Measurements from ENCODE around the gene ZNF750. TPM values are rescaled to one million over a fixed set of nuclear protein-coding genes. Genes with fewer than 3 reads are reported as not detected.

Gene ZNF750
- total and polyA plus RNA-seq, 10 of the 15 experiments (the other 5 are each of a cell fraction or from before 2014, with no cell fraction given), result 0.06 TPM; not detected in 9

DNA sequence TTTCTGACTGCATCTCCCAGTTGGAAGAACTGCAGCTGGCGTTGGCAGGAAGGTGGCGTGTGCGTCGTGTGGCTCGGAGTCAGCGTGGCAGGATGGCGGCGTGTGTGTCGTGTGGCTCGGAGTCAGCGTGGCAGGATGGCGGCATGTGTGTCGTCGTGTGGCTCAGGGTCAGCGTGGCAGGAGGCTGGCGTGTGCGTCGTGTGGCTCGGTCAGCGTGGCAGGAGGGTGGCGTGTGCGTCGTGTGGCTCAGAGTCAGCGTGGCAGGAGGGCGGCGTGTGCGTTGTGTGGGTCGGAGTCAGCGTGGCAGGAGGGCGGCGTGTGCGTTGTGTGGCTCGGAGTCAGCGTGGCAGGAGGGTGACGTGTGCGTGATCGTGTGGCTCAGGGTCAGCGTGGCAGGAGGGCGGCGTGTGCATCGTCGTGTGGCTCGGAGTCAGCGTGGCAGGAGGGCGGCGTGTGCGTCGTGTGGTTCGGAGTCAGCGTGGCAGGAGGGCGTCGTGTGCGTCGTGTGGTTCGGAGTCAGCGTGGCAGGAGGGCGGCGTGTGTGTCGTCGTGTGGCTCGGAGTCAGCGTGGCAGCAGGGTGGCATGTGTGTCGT, 38.3 kb downstream of the ZNF750 start:
- SMC1A ChIA-PET (ENCODE audit: uncharacterized antibody, unreplicated experiment), result no interaction called here
- Histone ChIP-seq H3K9ac (ENCODE audit: control insufficient read depth, insufficient read depth, low read length) (no peak overlapping the region), H3K79me2 (ENCODE audit: control insufficient read depth, insufficient read depth, low read length) (no peaks in the 10 kb centered on the region), H3K4me3 (no peak overlapping the region), H3K9me3 (replicated peaks; ENCODE audit: control insufficient read depth, insufficient read depth, low read length) (no peaks in the 10 kb centered on the region; the same call in 2 of the 3 replicates), H3K4me2 (ENCODE audit: control insufficient read depth, insufficient read depth) (no peak overlapping the region), H2AFZ (ENCODE audit: control insufficient read depth, low read depth, low read length) (no peak overlapping the region), H3K27me3 (replicated peaks in 1 of 2; ENCODE audit: control insufficient read depth in 2 of 2, insufficient read depth in 2 of 2, low read length in 1 of 2) (no peaks in the 10 kb centered on the region), H3K4me1 (ENCODE audit: control insufficient read depth, insufficient read depth, low read length) (no peaks in the 10 kb centered on the region), H4K20me1 (ENCODE audit: control insufficient read depth, insufficient read depth) (no peaks in the 10 kb centered on the region), H3K36me3 (ENCODE audit: control insufficient read depth in 2 of 2, insufficient read depth in 2 of 2, low read length in 1 of 2) (peaks cover 0 to 16% of the 10 kb centered on the region in 2 experiments; a peak in 2 of 4 replicates), H3K27ac (ENCODE audit: control insufficient read depth, insufficient read depth) (no peak overlapping the region)
- no peak for FAIRE-seq
- DNase-seq (ENCODE audit: low read depth, low spot score), result no peak
- POLR2A ChIA-PET, result no interaction called here
- intact Hi-C loops (cut with micrococcal nuclease; ENCODE audit: unreplicated experiment) (no loop called here), in situ Hi-C loops (cut with MboI) (no loop called here)
- no peak for ATAC-seq
- CTCF ChIA-PET, result no interaction called here
- RAD21 ChIA-PET (ENCODE audit: unreplicated experiment), result no interaction called here
- TF ChIP-seq BHLHE40 (IDR thresholded peaks at IDR 0.05; ENCODE audit: borderline replicate concordance in 1 of 2, low read depth in 2 of 2, low read length in 1 of 2) (no peak), TCF3 (IDR thresholded peaks at IDR 0.05; ENCODE audit: borderline replicate concordance, insufficient read depth, low read depth, low read length) (peak; percentile 69; the same call in 1 of the 2 replicates)
- TF ChIP-seq, protein P1, sequence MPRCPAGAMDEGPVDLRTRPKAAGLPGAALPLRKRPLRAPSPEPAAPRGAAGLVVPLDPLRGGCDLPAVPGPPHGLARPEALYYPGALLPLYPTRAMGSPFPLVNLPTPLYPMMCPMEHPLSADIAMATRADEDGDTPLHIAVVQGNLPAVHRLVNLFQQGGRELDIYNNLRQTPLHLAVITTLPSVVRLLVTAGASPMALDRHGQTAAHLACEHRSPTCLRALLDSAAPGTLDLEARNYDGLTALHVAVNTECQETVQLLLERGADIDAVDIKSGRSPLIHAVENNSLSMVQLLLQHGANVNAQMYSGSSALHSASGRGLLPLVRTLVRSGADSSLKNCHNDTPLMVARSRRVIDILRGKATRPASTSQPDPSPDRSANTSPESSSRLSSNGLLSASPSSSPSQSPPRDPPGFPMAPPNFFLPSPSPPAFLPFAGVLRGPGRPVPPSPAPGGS (IDR thresholded peaks at IDR 0.05; ENCODE audit: borderline replicate concordance, insufficient read depth, low read depth, low read length, poor library complexity, severe bottlenecking), result peak; percentile 74
- BruUV-seq (replicated peaks), result no TSS peak
- 90% methylated on average over 41 of the region's 63 CpGs for WGBS (ENCODE audit: insufficient coverage, insufficient replicate concordance, low lambda C conversion rate, missing lambda C conversion rate)

DNA sequence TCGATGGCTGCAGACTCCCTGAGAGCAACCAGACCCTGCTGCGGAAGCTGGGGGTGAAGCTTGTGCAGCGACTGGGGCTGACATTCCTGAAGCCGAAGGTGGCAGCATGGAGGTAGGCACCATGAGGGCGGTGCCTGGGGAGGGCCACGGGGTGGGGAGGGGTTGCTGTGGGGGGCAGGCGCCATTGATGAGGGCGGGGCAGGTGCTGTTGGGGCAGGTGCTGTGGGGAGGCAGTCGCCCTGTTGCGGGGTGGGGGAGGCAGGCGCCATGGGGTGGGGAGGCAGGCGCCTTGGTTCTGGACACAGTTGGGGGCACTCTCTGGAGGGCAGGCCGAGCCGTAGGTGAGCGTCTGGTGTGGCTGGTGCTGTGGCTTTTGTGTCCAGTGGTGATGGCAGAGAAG, 38.9 kb downstream of the ZNF750 start:
- no peak for ATAC-seq
- in situ Hi-C loops (cut with MboI) (no loop called here), intact Hi-C loops (cut with micrococcal nuclease; ENCODE audit: unreplicated experiment) (no loop called here)
- Histone ChIP-seq H3K36me3 (ENCODE audit: control insufficient read depth in 2 of 2, insufficient read depth in 2 of 2, low read length in 1 of 2) (peaks cover 0 to 18% of the 10 kb centered on the region in 2 experiments; a peak in 2 of 4 replicates), H3K79me2 (ENCODE audit: control insufficient read depth, insufficient read depth, low read length) (no peaks in the 10 kb centered on the region), H4K20me1 (ENCODE audit: control insufficient read depth, insufficient read depth) (no peaks in the 10 kb centered on the region), H3K27ac (ENCODE audit: control insufficient read depth, insufficient read depth) (no peak overlapping the region), H3K9me3 (replicated peaks; ENCODE audit: control insufficient read depth, insufficient read depth, low read length) (no peaks in the 10 kb centered on the region; the same call in 2 of the 3 replicates), H3K4me3 (no peak overlapping the region), H3K27me3 (replicated peaks in 1 of 2; ENCODE audit: control insufficient read depth in 2 of 2, insufficient read depth in 2 of 2, low read length in 1 of 2) (no peaks in the 10 kb centered on the region), H3K4me2 (ENCODE audit: control insufficient read depth, insufficient read depth) (no peak overlapping the region), H3K9ac (ENCODE audit: control insufficient read depth, insufficient read depth, low read length) (no peak overlapping the region), H3K4me1 (ENCODE audit: control insufficient read depth, insufficient read depth, low read length) (no peaks in the 10 kb centered on the region), H2AFZ (ENCODE audit: control insufficient read depth, low read depth, low read length) (no peak overlapping the region)
- RAD21 ChIA-PET (ENCODE audit: unreplicated experiment), result no interaction called here
- POLR2A ChIA-PET, result no interaction called here
- no TSS peak for BruUV-seq (replicated peaks)
- no peak for DNase-seq (ENCODE audit: low read depth, low spot score)
- FAIRE-seq, result no peak
- 98% methylated on average over 9 of the region's 15 CpGs for WGBS (ENCODE audit: insufficient coverage, insufficient replicate concordance, low lambda C conversion rate, missing lambda C conversion rate)
- SMC1A ChIA-PET (ENCODE audit: uncharacterized antibody, unreplicated experiment), result no interaction called here
- CTCF ChIA-PET, result no interaction called here
- no peak for TF ChIP-seq RELA (IDR thresholded peaks at IDR 0.05; ENCODE audit: borderline replicate concordance, partially characterized antibody)
- no peak for TF ChIP-seq POLR2A (IDR thresholded peaks at IDR 0.05; ENCODE audit: low read depth, low read length)
- TF ChIP-seq, protein P2, sequence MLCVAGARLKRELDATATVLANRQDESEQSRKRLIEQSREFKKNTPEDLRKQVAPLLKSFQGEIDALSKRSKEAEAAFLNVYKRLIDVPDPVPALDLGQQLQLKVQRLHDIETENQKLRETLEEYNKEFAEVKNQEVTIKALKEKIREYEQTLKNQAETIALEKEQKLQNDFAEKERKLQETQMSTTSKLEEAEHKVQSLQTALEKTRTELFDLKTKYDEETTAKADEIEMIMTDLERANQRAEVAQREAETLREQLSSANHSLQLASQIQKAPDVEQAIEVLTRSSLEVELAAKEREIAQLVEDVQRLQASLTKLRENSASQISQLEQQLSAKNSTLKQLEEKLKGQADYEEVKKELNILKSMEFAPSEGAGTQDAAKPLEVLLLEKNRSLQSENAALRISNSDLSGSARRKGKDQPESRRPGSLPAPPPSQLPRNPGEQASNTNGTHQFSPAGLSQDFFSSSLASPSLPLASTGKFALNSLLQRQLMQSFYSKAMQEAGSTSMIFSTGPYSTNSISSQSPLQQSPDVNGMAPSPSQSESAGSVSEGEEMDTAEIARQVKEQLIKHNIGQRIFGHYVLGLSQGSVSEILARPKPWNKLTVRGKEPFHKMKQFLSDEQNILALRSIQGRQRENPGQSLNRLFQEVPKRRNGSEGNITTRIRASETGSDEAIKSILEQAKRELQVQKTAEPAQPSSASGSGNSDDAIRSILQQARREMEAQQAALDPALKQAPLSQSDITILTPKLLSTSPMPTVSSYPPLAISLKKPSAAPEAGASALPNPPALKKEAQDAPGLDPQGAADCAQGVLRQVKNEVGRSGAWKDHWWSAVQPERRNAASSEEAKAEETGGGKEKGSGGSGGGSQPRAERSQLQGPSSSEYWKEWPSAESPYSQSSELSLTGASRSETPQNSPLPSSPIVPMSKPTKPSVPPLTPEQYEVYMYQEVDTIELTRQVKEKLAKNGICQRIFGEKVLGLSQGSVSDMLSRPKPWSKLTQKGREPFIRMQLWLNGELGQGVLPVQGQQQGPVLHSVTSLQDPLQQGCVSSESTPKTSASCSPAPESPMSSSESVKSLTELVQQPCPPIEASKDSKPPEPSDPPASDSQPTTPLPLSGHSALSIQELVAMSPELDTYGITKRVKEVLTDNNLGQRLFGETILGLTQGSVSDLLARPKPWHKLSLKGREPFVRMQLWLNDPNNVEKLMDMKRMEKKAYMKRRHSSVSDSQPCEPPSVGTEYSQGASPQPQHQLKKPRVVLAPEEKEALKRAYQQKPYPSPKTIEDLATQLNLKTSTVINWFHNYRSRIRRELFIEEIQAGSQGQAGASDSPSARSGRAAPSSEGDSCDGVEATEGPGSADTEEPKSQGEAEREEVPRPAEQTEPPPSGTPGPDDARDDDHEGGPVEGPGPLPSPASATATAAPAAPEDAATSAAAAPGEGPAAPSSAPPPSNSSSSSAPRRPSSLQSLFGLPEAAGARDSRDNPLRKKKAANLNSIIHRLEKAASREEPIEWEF (IDR thresholded peaks at IDR 0.05; ENCODE audit: insufficient replicate concordance, low read depth, low read length), result no peak
- TF ChIP-seq SPI1 (IDR thresholded peaks at IDR 0.05; ENCODE audit: borderline replicate concordance, insufficient read depth, low read depth, low read length), result no peak
- no peak for TF ChIP-seq BRCA1 (IDR thresholded peaks at IDR 0.05; ENCODE audit: low read depth, low read length)
- no peak for TF ChIP-seq JUNB (IDR thresholded peaks at IDR 0.05)
- no peak for TF ChIP-seq ZBED1 (IDR thresholded peaks at IDR 0.05; ENCODE audit: borderline replicate concordance)
